TTC549 (cell line): ENCODE measurements around the gene LACTBL1.

Experiments used
- FAIRE-seq: peaks from 2 replicates; lab custom pipeline; 2012; peaks lifted over from hg19 to GRCh38; lab: Jason Lieb, UNC

The LACTBL1 gene

GRCh38 chr1:22936681-22937080, 36.0 kb downstream of the LACTBL1 start:
- FAIRE-seq, result no peak

DNA sequence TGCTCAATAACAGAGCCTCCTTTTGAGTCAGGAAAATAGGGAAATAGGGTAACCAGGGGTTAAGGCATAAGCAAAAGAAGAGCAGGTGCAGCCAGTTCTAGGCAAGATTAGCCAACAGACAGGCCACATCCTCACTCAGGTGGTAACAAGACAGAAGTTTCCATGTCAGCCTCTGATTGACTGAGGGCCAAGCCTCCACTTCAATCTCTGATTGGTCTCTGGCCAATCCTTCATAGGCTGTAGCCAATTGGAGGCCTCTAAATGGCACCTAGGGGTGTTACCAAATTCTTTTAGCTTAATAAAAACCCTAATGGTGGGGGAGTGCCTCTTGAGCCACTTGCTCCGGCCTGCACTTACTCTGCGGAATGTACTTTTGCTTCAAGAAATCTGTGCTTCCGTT, 37.2 kb downstream of the LACTBL1 start:
- no peak for FAIRE-seq

GRCh38 chr1:22932803-22933470, 39.7 kb downstream of the LACTBL1 start:
- no peak for FAIRE-seq

GRCh38 chr1:22930240-22930912, 42.3 kb downstream of the LACTBL1 start:
- FAIRE-seq, result no peak

GRCh38 chr1:22925111-22925510, 47.6 kb downstream of the LACTBL1 start:
- no peak for FAIRE-seq

GRCh38 chr1:22922640-22923039, 50.0 kb downstream of the LACTBL1 start:
- FAIRE-seq, result no peak

DNA sequence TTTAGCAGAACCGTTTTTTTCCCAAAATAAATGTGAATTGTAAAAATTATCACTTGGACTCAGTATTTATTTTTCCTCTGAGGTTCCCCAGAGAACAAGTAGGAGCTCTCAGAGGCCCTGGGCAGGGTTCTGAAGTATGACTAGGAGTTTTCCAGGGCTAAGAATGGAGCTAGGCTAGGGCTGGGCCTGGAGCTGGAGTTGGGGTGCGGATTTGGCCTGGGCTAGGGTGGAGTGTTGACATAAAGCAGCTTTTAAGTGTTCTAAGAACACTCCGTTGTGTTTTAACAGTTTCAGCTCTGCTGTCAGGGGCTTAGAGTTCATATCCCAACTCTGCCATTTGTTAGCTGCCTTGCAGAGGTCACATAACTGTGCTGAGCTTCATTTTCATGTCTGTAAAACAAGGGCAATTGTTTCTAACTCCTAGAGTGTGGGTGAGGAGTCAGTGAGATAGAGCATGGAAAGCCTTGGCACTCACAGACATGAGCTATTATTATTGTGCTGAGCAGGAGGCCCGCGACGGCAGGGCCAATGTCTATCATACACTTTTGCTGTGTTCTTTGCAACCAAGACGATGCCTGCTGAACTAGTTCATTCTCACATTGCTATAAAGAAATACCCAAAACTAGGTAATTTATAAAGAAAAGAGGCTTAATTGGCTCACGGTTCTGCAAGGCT, 51.1 kb downstream of the LACTBL1 start:
- no peak for FAIRE-seq

DNA sequence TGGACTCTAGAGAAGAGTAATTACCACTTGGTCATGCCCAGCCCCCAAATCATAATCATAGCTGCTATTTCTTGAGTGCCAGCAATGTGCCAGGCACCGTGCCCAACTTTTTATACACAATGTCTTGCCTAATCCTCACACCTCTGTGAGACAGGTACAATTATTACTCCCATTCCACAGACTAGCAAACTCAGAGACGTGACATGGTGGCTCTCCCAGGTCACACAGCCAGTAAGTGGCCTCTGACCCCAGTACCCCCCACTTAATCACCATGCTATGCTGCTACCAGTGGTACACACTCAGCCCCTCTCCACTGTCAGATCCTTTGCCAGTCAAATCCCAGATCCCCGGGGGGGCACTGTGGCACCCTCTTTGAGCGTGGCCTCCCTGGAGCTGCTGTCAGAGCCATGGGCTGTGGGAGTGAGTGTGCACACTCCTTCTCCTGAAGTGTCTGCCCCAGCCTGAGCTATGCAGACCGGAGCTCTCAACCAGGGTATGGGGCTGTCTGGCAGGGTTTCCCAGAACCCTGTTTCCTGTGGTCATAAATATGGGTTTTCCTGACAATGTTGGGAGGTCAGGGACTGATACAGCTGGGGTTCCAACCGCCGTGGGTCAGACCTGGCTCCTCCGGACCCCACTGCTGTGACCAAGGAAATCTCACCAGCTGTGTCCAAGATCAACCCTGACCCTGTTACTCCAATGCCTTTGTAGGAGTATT, 51.8 kb downstream of the LACTBL1 start:
- no peak for FAIRE-seq

DNA sequence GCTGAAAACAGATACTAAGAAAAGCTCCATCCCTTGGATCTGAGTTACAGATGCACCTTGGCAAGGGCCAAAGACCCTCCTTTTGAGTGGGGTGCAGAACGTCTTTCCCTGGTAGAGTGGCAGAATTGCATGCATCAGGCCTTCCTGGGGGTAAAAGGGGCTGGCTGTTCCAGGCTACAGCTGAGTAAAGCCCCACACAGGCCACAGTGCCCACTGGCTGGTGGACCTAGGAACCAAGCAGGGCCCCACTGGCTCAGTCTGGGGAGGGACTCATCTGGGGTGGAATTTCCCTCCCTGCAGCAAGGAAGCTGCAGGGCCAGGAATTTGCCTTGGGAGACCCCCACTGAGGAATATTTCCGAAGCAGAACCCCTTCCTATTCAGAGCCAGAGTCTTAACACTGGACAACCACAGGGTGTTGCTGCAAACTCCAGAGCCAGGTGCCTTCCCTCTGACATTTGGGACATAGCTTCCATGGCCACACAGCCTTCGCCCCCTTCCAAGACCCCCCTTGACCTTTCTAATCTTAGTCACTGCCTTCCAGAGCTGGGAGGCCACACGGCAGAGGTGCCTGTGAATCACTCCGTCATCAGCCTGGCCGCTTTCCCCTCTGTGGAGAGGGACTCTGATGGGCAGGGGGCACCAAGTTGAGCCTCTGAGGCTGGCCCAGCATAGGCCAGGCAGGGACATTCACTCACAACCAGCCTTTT, 52.5 kb downstream of the LACTBL1 start:
- FAIRE-seq, result no peak

DNA sequence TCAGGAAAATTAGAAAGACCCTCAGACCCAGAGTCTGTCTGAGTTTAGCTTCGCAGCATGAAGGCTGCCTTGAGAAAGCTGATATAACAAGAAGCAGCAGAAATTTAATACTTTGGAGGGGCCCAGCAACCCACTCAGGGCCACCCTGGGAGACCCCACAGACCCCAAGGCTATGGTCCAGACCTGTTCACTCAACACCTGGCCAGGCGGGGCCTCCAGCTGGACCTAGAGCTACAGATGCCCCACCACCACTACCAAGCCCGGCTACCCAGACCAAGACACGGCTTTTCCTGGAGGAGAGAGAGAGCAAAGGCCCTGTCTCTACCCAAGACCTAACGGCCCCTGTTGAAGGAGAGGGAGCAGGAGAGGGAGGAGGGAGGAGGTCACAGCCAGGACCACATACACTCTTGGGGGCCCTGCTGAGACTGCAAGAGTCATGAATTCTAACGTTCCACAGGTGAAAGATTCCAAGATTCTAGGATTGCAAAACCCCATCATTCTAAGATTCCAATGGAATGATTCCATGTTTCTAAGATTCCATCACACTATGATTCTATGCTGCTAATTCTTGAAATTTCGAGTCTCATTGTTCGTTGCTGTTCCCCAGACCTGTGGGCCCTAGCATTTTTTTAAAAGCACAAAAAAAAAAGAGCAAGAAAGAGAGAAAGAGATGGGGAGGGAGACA, 53.2 kb downstream of the LACTBL1 start:
- no peak for FAIRE-seq

- FAIRE-seq, result no peak
These were observed 54.0 kb downstream of the LACTBL1 start for GRCh38 chr1:22918644-22919043.

DNA sequence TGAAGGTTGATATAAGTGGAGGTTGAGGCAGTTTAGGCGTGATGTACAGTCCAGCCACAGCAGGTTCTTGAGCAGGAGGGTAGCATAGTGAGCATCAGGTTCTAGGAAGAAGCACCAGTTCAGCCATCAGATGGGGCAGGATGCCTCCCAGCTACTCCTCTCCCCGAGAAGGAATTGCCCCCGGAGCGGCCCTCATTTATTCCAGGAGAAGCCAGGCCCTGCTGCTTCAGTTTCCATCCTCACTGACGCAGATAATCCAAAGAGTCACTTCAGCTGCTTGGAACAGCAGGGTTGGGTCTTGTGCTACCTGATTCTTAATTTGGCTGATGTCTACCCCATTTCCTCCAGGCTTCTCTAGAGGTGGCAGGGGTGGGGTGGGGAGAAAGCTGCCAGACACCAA, 54.7 kb downstream of the LACTBL1 start:
- no peak for FAIRE-seq

GRCh38 chr1:22916471-22916820, 56.2 kb downstream of the LACTBL1 start:
- FAIRE-seq, result no peak

- FAIRE-seq, result no peak
These were observed 56.7 kb downstream of the LACTBL1 start for GRCh38 chr1:22915816-22916470.

DNA sequence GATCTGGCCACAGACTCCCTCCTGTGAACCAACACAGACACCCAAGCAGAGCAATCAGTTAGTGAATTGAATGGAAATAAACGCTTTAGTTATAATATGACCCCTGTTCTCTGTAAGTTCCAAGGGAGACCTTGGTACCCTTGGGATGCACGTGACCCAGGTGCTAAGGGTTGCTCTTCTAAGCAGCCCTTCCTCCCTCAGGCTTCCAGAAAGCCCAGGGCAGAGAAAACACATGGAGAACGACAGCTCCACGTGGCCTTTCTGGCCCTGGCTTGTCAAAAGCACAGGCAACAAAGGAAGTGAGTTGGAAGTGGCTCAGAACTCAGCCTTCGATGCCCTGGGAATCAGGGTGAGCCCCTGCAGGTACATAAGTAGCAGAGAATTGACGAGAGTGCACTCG, 57.4 kb downstream of the LACTBL1 start:
- FAIRE-seq, result no peak

DNA sequence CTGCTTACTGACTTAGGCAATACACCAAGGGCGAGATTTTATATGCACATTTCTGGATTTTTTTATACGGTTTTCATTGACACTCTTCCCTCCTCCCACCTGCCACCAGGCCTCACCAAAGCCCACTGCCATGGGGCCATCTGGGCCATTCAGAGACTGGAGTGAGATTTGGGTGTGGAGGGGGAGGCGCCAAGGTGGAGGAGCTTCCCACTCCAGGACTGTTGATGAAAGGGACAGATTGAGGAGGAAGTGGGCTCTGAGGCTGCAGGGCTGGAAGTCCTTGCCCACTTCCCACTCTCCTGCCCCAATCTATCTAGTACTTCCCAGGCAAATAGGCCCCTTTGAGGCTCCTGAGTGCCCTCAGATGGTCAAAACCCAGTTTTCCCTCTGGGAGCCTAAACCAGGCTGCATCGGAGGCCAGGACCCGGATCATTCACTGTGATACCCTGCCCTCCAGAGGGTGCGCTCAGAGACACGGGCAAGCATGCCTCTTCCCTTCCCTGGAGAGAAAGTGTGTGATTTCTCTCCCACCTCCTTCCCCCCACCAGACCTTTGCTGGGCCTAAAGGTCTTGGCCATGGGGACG, 57.9 kb downstream of the LACTBL1 start:
- no peak for FAIRE-seq

- no peak for FAIRE-seq
These were observed 58.5 kb downstream of the LACTBL1 start for GRCh38 chr1:22914156-22914555.

DNA sequence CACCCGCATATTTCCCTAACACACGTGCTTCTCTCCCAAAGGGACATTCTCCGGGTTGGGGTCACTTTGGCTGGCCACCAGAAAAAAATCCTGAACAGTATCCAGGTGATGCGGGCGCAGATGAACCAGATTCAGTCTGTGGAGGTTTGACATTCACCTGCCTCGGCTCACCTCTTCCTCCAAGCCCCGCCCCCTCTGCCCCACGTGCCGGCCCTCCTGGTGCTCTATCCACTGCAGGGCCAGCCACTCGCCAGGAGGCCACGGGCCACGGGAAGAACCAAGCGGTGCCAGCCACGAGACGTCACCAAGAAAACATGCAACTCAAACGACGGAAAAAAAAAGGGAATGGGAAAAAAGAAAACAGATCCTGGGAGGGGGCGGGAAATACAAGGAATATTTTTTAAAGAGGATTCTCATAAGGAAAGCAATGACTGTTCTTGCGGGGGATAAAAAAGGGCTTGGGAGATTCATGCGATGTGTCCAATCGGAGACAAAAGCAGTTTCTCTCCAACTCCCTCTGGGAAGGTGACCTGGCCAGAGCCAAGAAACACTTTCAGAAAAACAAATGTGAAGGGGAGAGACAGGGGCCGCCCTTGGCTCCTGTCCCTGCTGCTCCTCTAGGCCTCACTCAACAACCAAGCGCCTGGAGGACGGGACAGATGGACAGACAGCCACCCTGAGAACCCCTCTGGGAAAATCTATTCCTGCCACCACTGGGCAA, 59.1 kb downstream of the LACTBL1 start:
- FAIRE-seq, result no peak

- no peak for FAIRE-seq
These were observed 60.4 kb downstream of the LACTBL1 start for GRCh38 chr1:22912311-22912710.

DNA sequence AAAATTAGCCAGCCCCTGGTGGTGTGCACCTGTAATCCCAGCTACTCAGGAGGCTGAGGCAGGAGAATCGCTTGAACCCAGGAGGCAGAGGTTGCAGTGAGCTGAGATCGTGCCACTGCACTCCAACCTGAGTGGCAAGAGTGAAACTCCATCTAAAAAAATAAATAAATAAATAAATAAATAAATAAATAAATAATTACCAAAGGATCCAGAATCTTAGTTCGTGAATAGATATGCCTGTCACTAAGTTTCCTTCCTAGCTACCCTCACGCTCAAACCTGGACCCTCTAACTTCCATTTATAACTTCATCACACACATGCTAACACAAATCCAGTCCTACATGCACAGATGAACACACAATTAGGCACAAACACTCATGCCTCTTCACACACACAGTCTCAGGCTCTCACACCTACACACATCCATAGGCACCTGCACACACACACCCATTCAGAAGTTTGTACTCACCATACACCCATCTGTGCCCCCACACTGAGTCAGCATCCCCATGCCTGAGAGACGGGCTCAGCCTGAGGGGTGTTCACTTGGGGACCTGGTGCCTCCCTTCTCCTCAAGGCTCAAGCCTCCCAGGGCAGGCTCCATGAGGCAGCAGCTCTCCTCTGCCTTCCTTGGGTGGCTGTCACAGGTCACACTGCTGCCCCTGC, 61.5 kb downstream of the LACTBL1 start:
- no peak for FAIRE-seq
